Naive B cell (primary cell): ENCODE measurements around the gene MED12L. TPM values are rescaled to one million over a fixed set of nuclear protein-coding genes. Genes with fewer than 3 reads are reported as not detected.

ENCODE experiments used
- ATAC-seq, 2 donors: fragments of 150-1000 bp; cut with Tn5 transposase; 2 replicates each; pipeline ENCODE4 v1.10.0; 2021; ENCODE audit warnings: low read depth in 2 of 2, mild to moderate bottlenecking in 2 of 2, moderate library complexity in 2 of 2
- DNase-seq: peaks from one replicate; pipeline ENCODE4 v3.0.0; 2022
- H3K27ac Mint-ChIP-seq, 6 donors: one replicate each; pipeline ENCODE4 v1.8.0; 2020 to 2022; ENCODE audit warnings: mild to moderate bottlenecking in 6 of 6, mixed read lengths in 6 of 6, moderate library complexity in 5 of 6, inconsistent platforms in 2 of 6
- H3K27me3 Mint-ChIP-seq, 3 donors: one replicate each; pipeline ENCODE4 v1.8.0; 2021 to 2022; ENCODE audit warnings: mixed read lengths in 3 of 3, mild to moderate bottlenecking in 1 of 3
- H3K36me3 Mint-ChIP-seq, 2 donors: one replicate each; pipeline ENCODE4 v1.8.0; 2020 to 2022; ENCODE audit warnings: mixed read lengths in 2 of 2, inconsistent platforms in 1 of 2, mild to moderate bottlenecking in 1 of 2
- H3K4me1 Mint-ChIP-seq, 3 donors: one replicate each; pipeline ENCODE4 v1.8.0; 2020 to 2022; ENCODE audit warnings: mixed read lengths in 3 of 3, inconsistent platforms in 1 of 3, mild to moderate bottlenecking in 1 of 3, moderate library complexity in 1 of 3
- H3K4me3 Mint-ChIP-seq, 8 donors: one replicate each; pipeline ENCODE4 v1.8.0; 2020 to 2022; ENCODE audit warnings: mild to moderate bottlenecking in 8 of 8, mixed read lengths in 8 of 8, moderate library complexity in 8 of 8, inconsistent platforms in 2 of 8
- H3K9me3 Mint-ChIP-seq, 7 donors: one replicate each; pipeline ENCODE4 v1.8.0; 2020 to 2022; ENCODE audit warnings: mixed read lengths in 7 of 7, mild to moderate bottlenecking in 5 of 7, inconsistent platforms in 2 of 7, moderate library complexity in 1 of 7
- polyA plus RNA-seq, 6 donors: library from polyadenylated mRNA; unstranded; fragments of 300-500 nt; fragmentation: Illumina TruSeq; gene quantifications; one replicate each; pipeline ENCODE4 v1.2.3, GENCODE V29; 2021; ENCODE audit warnings: low read depth in 6 of 6

The MED12L gene
- polyA plus RNA-seq, 6 donors from 2014 or later, result 0.22 to 0.23 TPM; not detected in 4

GRCh38 chr3:151330899-151331298, 245.4 kb downstream of the MED12L start:
- Mint-ChIP-seq H3K9me3 (no peaks in the 10 kb centered on the region), H3K27me3 (no peaks in the 10 kb centered on the region), H3K36me3 (no peaks in the 10 kb centered on the region), H3K4me3 (no peak overlapping the region), H3K27ac (no peak overlapping the region), H3K4me1 (peaks cover 0 to 10% (median 10%) of the 10 kb centered on the region in 3 donors)
- ATAC-seq (no peak), DNase-seq (no peak)

DNA sequence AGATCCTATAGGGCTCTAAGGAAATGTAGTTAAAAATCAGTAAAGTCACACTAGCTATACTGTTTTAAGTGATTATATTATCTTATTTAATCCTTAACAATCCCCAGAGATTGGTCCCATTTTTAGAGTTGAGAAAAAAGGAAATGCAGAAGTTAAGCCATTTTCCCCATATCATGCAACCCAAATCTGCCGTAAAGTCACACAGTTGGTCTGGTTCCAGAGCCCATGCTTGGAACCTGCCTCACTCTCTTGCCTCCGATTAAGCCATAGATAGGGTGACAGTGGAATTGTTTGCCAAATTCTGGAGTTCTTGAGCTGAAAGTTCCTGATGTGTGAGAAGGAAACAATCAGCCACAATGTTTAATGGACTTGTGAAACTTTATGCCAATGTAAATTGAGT, 246.2 kb downstream of the MED12L start:
- peaks cover 0 to 10% (median 10%) of the 10 kb centered on the region in 3 donors for H3K4me1 Mint-ChIP-seq
- H3K27me3 Mint-ChIP-seq, result no peaks in the 10 kb centered on the region
- no peak overlapping the region for H3K4me3 Mint-ChIP-seq
- DNase-seq (no peak), ATAC-seq (no peak)
- H3K27ac Mint-ChIP-seq, result peak overlapping the region in 1 of 6 donors; percentile 11
- H3K9me3 Mint-ChIP-seq, result no peaks in the 10 kb centered on the region
- H3K36me3 Mint-ChIP-seq, result no peaks in the 10 kb centered on the region

DNA sequence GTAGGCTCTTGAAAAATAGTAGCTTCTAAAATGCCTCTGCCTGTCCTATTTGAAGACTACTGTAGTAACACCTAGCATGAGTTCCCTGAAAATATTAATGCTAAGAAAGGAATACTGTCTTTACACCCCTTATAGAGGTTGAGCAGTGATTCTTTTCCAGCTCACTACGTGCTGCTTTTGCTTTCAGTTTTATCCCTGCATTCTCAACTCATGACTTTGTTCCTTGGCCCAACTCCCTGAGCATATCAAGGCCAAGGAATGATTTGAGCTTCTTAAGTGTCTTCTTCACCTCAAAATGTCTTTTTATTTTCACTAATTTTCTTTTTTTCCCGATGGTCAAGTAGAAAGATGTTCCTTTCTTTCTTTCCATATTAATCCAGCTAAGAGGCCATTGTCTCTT, 260.4 kb downstream of the MED12L start:
- Mint-ChIP-seq H3K9me3 (peaks cover 0 to 2% (median 0%) of the 10 kb centered on the region in 7 donors), H3K27me3 (no peaks in the 10 kb centered on the region), H3K36me3 (no peaks in the 10 kb centered on the region), H3K4me1 (peaks cover 13 to 17% (median 15%) of the 10 kb centered on the region in 3 donors), H3K4me3 (peak overlapping the region in 2 of 8 donors; percentile 0 to 7), H3K27ac (peak overlapping the region in 2 of 6 donors; percentile 23 to 54)
- DNase-seq, result no peak
- no peak for ATAC-seq

- no peak for DNase-seq
- Mint-ChIP-seq H3K4me3 (peak overlapping the region in 2 of 8 donors; percentile 0 to 7), H3K27me3 (no peaks in the 10 kb centered on the region), H3K9me3 (peaks cover 0 to 2% (median 0%) of the 10 kb centered on the region in 7 donors), H3K4me1 (peaks cover 17 to 21% (median 18%) of the 10 kb centered on the region in 3 donors), H3K36me3 (no peaks in the 10 kb centered on the region), H3K27ac (peak overlapping the region in 1 of 6 donors; percentile 54)
- ATAC-seq, result peak in 1 of 2 donors; percentile 25
Measured at GRCh38 chr3:151346292-151346691, 260.8 kb downstream of the MED12L start.

DNA sequence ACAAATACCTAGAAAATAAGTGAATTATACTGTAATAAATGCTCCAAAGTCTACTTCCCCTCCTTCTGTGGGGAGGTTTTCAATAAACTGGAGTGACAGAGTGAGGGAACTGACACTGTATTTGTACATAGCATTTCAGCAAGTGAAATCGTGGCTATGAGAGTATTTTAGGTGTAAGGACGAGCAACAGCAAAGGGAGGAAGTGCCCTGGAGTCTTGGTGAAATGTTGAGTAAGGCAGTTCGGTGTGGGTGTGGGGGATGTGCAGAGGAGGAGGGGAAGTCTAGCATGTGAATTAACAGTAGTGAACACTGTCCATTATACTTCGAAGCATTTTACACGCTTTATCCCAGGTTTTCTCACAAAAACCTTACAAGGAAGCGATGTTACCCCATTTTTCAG, 262.0 kb downstream of the MED12L start:
- Mint-ChIP-seq H3K4me1 (peaks cover 28 to 31% (median 29%) of the 10 kb centered on the region in 3 donors), H3K27me3 (no peaks in the 10 kb centered on the region), H3K9me3 (no peaks in the 10 kb centered on the region), H3K36me3 (no peaks in the 10 kb centered on the region), H3K27ac (no peak overlapping the region), H3K4me3 (peak overlapping the region in 1 of 8 donors; percentile 9)
- DNase-seq, result no peak
- ATAC-seq, result peak in 1 of 2 donors; percentile 35

DNA sequence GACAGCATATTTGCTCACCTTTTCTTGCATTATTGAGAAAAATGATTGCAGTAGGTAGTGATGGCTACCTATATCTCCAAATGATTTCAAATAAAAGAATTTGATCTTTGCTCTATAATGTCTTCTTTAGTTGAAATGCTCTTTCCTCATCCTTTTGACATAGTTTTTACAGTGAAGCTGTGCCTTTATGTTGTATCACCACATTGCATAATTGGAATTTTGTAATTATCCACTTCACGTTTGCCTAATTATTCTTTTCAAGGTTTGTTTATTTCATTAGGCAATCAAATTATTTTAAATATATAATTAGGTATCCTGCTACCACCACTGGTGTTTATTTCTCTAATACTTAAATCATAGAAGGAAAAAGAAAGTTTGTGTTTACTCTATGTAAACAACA, 265.2 kb downstream of the MED12L start:
- Mint-ChIP-seq H3K9me3 (no peaks in the 10 kb centered on the region), H3K27me3 (no peaks in the 10 kb centered on the region), H3K4me3 (no peak overlapping the region), H3K4me1 (peaks cover 30 to 32% (median 30%) of the 10 kb centered on the region in 3 donors), H3K27ac (no peak overlapping the region), H3K36me3 (no peaks in the 10 kb centered on the region)
- ATAC-seq (no peak), DNase-seq (no peak)

GRCh38 chr3:151351219-151351618, 265.8 kb downstream of the MED12L start:
- Mint-ChIP-seq H3K27me3 (no peaks in the 10 kb centered on the region), H3K36me3 (no peaks in the 10 kb centered on the region), H3K4me3 (peak overlapping the region in 5 of 8 donors; percentile 14 to 84 (median 49)), H3K4me1 (peaks cover 24 to 27% (median 27%) of the 10 kb centered on the region in 3 donors), H3K9me3 (no peaks in the 10 kb centered on the region), H3K27ac (peak overlapping the region in 3 of 6 donors; percentile 19 to 69 (median 69))
- DNase-seq (no peak), ATAC-seq (peak; percentile 73 to 83)

DNA sequence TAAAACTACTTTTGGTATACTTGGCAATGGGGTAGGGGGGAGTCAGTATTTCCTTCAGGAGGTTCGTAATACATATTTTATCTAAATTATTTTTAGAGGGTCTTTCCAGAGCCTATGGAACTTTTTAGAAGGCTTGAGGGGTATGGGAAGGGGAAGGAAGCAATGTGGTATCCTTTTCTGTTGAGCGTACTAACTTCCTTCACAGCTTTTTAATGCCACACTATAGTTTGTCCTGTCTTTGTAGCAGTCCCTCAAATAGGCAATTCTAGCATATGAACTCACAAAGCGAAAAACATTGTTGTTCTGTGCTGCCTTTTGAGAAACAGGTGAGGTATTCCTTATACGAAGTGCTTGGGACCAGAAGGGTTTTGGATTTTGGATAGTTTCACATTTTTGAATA, 266.2 kb downstream of the MED12L start:
- Mint-ChIP-seq H3K4me1 (peaks cover 20 to 26% (median 22%) of the 10 kb centered on the region in 3 donors), H3K9me3 (no peaks in the 10 kb centered on the region), H3K36me3 (no peaks in the 10 kb centered on the region), H3K27ac (peak overlapping the region in 3 of 6 donors; percentile 19 to 69 (median 69)), H3K4me3 (peak overlapping the region in 5 of 8 donors; percentile 14 to 84 (median 49)), H3K27me3 (no peaks in the 10 kb centered on the region)
- no peak for DNase-seq
- peak; percentile 33 to 37 for ATAC-seq

DNA sequence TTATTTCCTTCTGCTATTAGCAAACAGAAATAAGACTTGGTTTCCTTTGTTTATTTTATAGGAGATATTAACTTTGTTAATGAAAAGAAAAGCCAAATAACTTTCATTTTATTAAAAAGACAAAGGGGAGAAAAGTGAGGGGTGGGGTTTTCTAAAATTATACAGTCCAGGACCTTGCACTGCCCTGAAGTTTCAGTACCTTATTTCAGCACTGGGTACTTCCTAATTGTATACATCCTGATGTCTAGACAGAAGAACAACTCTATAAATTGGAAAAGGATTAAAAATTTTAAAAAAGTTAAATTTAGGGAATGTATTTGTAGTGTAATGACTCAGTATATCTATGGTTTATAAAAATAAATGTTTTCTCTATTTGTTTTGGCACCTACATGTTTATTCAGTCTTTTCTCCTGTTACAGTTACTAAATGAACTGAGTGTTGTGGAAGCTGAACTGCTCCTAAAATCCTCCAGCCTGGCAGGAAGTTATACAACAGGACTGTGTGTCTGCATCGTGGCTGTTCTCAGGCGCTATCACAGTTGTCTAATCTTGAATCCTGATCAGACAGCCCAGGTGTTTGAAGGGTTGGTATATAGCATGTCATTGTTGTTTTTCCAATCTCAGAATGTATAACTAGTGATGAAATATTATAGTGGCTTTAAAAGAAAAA, 271.5 kb downstream of the MED12L start:
- Mint-ChIP-seq H3K27me3 (no peaks in the 10 kb centered on the region), H3K9me3 (no peaks in the 10 kb centered on the region), H3K4me1 (peaks cover 10 to 25% (median 24%) of the 10 kb centered on the region in 3 donors), H3K36me3 (no peaks in the 10 kb centered on the region), H3K27ac (peak overlapping the region in 3 of 6 donors; percentile 2 to 92 (median 31)), H3K4me3 (no peak overlapping the region)
- ATAC-seq (peak; percentile 93 to 96), DNase-seq (no peak)

DNA sequence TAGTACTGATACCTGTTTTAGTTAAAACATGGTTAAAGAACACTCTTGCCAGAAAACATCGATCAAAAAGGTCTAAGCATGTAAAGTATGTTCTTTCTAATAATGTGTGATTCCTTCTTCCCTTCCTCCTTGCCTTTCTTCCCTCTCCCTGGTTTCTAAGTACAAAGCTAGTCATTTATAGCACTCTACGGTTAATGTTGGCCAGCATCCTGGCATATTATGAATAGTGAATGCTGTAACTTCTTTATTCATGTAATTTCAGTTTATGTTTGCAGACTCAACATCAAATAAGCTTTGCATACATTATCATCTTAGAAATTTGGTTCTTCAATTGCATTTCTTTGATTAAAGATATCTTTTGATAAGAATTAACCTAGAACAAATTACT, 272.0 kb downstream of the MED12L start:
- no peak overlapping the region for H3K4me3 Mint-ChIP-seq
- peaks cover 5 to 19% (median 19%) of the 10 kb centered on the region in 3 donors for H3K4me1 Mint-ChIP-seq
- DNase-seq (no peak), ATAC-seq (no peak)
- H3K36me3 Mint-ChIP-seq, result no peaks in the 10 kb centered on the region
- H3K27ac Mint-ChIP-seq, result peak overlapping the region in 4 of 6 donors; percentile 2 to 94 (median 62)
- no peaks in the 10 kb centered on the region for H3K9me3 Mint-ChIP-seq
- H3K27me3 Mint-ChIP-seq, result no peaks in the 10 kb centered on the region

DNA sequence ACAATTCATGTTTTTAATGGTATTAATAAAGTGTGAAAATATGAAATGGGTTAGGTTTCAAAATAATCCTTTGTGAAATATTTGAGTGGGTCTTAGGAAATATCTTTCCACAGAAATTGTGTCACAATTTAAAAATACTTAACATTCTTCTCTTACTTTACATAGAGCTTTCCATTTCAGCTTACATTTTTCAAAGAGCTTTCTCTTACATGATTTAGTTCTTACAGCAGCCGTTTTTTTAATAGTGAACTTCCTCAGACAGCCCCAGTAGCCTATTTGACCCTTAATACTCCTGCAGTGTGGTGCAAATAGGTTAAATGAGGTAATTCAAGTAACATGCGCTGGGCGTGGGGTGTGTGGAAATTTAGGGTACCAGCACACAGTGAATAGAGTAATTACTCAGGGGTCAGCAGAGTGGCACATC, 277.3 kb downstream of the MED12L start:
- Mint-ChIP-seq H3K27me3 (no peaks in the 10 kb centered on the region), H3K36me3 (no peaks in the 10 kb centered on the region), H3K4me3 (no peak overlapping the region), H3K9me3 (no peaks in the 10 kb centered on the region), H3K27ac (no peak overlapping the region), H3K4me1 (peaks cover 0 to 10% (median 3%) of the 10 kb centered on the region in 3 donors)
- no peak for ATAC-seq
- DNase-seq, result no peak

GRCh38 chr3:151366993-151367392, 281.5 kb downstream of the MED12L start:
- Mint-ChIP-seq H3K27ac (no peak overlapping the region), H3K4me3 (no peak overlapping the region), H3K9me3 (no peaks in the 10 kb centered on the region), H3K36me3 (peaks cover 0 to 4% of the 10 kb centered on the region in 2 donors), H3K27me3 (no peaks in the 10 kb centered on the region), H3K4me1 (no peaks in the 10 kb centered on the region)
- DNase-seq (no peak), ATAC-seq (no peak)

DNA sequence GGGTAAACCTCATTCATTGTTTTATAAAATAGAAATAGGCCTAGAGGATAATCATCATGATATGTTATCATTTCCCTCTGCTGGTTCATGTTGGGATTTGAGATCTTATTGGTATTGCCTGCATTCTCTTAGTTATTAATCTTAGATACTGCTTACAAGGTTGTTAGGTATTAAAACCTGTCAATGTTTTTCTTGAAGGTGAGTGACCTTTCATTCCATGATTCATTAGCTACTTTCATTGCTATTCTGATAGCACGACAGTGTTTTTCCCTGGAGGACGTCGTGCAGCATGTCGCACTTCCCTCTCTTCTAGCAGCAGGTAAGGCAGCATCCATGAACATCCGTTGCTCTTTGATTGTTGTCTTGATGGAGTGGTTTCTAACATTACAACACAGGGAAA, 282.0 kb downstream of the MED12L start:
- Mint-ChIP-seq H3K36me3 (peaks cover 0 to 4% of the 10 kb centered on the region in 2 donors), H3K9me3 (no peaks in the 10 kb centered on the region), H3K4me3 (no peak overlapping the region), H3K4me1 (no peaks in the 10 kb centered on the region), H3K27me3 (no peaks in the 10 kb centered on the region), H3K27ac (no peak overlapping the region)
- ATAC-seq (no peak), DNase-seq (no peak)

DNA sequence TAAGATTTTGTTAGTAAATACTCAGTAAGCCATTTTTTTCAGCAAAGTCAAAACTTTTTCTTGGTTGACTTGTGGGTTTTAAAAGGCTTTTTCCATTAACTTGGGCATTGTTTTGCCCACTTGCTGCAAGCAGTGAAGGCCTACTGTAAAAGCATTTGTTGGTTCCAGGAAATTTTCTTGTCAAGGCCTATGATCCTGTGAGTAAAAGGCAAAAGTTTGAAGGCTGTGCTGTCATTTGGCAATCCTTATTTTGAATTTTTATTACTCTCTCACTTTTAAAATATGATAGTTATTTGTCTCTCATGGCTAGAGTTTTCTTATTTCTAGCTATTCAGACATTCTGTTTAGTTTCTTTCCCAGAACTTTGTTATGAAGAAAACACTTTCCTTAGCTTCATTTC, 286.1 kb downstream of the MED12L start:
- H3K4me1 Mint-ChIP-seq, result no peaks in the 10 kb centered on the region
- H3K36me3 Mint-ChIP-seq, result peaks cover 0 to 4% of the 10 kb centered on the region in 2 donors
- H3K9me3 Mint-ChIP-seq, result no peaks in the 10 kb centered on the region
- H3K4me3 Mint-ChIP-seq, result no peak overlapping the region
- DNase-seq (no peak), ATAC-seq (no peak)
- H3K27ac Mint-ChIP-seq, result no peak overlapping the region
- H3K27me3 Mint-ChIP-seq, result no peaks in the 10 kb centered on the region
